GM21423 (cell line): ENCODE data around the gene AMBRA1.

Experiments used
- ATAC-seq: cut with Tn5 transposase; IDR thresholded peaks from one replicate; pipeline ENCODE4 v1.9.1; 2021; ENCODE audit warnings: mild to moderate bottlenecking, moderate library complexity; ENCODE audit not compliant: unreplicated experiment

Gene AMBRA1

DNA sequence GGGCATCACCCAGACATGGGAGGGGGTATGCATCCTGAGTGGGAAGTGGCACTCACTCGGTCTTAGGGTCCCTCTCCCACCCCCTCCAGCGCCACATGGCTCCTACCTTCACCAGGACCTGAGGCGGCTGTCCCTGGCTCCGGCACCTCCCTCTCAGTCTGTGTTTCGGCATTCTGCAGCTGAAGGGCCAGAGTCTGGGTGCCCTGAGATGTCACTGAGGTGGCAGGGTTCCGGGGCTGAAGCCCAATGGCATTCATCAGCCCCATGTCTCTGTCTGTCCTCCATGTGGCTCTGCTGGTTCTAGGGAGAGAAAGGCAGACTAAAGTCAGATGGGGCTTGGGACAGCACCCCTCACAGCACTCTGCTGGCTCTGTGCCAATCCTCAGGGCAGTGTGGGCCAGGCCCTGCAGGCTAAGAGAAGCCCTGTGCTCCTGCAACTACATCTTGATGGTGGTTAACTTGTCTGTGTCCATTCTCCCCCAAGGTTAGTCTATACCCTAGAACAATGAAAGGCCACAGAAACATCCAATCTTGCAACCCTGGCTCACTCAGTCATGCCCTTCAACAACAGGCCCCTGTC, 185.3 kb downstream of the AMBRA1 start:
- ATAC-seq = no peak

DNA sequence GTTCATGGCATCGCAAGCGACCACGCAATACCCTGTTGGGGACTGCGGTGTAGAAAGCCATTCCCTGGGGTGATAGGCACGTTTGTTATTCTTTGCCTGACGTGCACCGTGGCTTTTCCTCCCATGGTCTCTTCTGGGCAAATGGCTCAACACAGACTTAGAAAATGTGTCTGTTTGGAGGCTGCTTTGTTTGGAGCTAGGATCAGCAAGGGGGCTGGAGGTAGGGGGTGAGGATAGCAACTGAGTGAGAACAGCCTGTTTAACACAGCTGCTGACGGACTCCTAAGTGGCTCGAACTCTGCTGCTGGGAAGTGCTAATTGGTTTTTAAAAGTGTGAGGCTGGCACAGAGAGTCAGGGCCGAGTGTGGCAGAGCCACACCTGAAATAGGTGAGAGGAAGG, 186.2 kb downstream of the AMBRA1 start:
- no peak for ATAC-seq

DNA sequence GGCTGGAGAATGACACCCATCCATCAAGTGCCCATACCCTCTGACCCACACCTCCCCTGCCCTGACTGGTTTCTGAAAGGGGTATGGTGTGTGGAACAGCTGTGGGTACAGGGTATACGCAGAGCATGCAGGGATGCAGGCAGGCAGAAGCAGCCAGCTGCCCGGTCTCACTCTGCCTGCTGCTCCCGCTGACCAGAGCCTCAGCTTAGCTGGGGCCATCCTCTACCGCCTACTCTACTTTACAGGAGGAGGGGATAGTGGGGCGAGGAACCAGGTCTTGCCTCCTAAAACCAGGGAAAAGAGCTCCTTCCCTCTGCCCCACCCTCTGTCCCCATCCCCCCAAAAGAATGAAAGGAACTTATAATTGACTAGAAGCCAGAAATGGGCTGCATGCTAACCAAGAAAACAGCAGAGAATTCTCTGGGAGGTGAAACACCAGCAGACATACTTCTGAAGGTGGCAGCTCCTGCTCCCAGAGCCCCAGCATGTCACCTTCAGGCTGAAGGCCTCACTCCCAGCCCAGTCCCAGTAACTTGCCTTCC, 189.3 kb downstream of the AMBRA1 start:
- no peak for ATAC-seq

- ATAC-seq = no peak
Observed at GRCh38 chr11:46402957-46403902, 190.6 kb downstream of the AMBRA1 start.

DNA sequence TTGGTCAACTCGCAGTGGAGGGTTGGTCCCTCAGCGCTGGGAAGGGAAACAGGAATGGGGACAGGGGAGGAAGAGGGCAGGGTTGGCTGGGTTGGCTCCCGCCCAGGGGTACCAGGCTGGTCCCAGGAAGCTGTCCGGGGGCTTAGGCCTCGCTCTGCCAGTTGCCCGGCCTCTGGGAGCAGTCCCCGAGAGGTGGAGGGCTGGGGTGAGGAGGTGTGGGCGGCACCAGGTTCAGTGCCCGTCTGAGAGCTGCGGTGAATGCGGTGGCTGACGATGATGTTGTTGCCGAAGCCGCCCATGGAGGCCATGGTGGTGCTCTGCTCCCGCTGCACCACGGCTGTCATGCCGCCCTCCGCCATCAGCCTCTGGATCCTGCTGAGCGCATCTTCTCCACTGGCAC, 196.3 kb downstream of the AMBRA1 start:
- no peak for ATAC-seq

DNA sequence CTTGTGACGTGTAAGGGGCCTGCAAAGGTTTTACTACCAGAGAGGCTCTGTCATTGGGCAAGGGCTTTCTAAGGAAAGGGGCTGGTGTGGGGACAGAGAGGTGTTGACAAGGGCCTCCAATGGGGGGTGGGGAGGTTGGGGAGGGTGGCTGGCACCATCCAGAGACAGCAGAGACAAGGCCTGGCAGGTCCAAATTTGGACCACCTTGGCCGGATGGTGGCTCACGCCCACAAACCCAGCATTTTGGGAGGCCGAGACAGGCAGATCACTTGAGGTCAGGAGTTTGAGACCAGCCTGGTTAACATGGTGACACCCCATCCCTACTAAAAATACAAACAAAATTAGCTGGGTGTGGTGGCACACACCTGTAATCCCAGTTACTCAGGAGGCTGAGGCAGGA, 200.1 kb downstream of the AMBRA1 start:
- no peak for ATAC-seq

DNA sequence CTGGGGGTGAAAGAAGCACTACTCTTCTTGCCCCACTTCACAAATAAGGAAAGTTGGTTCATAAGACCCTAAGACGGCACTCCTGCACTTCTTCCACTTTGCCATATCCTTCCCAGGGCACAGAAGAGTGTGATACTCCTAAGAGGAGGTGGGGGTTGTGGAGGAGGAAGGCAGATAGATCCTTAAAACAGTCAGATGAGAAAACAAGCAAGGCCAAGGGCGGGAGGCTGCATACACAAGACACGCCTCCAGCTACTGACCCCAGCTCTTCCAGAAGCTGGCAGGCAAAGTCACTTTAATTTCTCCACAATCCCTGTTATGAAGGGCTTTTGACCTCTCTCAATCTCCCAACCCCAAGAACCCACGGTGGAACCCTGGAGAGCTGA, 200.6 kb downstream of the AMBRA1 start:
- ATAC-seq = no peak

DNA sequence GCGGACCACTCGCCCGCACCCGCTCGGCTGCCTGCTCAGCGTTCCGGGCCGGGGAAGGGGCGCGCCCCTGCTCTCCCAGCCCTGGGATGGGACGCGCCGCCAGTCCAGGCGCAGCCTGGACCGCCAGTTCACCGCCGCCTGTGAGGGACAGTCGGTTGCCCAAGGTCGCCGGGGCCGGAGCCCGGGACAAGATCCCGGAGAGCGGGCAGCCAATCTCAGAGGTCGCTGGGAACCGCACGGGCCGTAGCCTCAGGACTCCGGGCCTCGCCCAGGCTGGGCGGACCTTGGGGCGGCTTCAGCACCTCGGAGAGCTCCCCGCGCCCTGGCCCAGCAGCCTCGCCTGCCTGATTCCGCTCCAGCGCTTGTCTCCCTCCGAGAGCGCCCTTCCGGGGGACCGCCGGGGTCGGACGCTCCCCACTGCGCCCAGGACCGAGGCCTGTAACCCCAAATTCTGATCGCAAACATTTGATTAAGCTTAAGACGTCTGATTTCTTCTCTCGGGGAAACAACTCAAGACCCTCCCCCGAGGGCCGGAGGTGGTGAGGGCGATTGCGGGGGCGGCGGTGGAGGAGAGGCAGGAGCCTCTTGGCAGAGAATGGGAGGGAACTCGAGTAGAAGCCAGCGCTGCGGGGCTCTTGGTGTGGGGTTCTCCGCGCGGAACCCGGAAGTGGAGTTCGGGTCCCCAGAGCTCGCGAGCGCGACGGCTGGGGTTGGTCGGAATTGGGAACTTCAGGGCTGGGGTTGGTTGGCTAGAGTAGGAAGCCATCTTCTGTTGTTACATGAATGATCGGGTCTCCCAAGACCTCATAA, 201.2 kb downstream of the AMBRA1 start:
- peak; percentile 66 for ATAC-seq

GRCh38 chr11:46391578-46392420, 202.0 kb downstream of the AMBRA1 start, which contains the start of gene CHRM4:
CHRM4 (minus strand) TSS chr11:46391776; CDS start chr11:46386557, 5,219 bp downstream.
- ATAC-seq = no peak

DNA sequence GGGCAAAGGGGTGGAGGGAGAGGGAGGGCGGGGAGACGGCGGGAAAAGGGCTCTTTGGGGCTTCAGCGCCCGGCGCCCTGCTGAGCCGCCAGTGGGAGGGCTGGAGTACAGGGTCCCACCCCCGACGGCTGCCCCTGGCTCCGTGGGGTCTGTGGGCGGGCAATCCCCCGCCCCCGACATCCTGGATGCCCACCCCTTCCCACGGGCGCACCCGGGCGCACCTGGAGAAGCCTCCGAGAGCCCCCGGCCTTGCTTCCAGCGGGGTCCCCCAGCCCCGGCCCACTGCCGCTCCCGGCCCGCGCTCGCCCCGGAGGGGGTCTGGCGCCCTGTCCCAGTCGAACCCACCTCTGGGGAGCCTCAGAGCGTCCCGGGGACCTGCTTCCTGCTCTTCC, 202.6 kb downstream of the AMBRA1 start:
- ATAC-seq = no peak

DNA sequence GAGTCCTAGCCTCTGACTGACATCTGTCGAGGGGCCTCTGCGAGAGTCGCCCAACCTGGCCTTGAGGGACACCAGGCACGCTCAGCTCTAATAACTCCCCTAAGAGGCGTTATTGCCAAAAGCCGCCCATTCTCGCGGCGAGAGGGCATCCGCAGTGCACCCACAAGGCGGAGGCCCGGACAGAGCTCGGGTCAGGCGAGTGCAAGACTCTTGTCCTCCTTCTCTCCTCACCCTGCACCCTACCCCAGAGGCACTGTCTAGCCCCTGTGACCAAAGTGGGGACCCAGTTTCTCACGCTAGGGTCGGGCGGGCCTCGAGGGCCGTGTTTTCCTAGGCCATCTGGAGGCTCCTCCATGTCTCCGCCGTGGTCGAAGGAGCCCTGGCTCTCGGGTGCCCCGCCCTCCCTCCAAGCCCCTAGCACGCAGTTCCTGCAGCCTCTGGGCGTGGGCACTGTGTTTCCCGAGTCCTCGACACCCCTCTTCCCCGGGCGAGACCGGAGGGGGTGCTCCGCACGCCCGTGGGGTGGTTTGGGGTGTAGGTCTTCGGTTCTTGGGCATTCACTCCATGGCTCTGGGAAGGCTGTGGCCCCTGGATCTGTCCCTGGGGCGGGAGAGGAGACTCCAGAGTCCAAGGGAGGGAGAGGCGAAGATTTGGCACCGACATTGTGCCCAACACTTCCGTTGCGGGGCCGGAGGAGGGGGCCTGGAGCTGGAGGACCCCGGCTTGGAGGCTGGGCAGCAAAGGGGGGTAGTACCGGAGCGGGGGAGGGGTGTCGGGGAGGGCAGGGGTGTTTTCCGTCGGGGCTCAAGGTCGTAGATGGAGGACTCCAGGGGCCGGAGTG, 203.3 kb downstream of the AMBRA1 start:
- no peak for ATAC-seq

DNA sequence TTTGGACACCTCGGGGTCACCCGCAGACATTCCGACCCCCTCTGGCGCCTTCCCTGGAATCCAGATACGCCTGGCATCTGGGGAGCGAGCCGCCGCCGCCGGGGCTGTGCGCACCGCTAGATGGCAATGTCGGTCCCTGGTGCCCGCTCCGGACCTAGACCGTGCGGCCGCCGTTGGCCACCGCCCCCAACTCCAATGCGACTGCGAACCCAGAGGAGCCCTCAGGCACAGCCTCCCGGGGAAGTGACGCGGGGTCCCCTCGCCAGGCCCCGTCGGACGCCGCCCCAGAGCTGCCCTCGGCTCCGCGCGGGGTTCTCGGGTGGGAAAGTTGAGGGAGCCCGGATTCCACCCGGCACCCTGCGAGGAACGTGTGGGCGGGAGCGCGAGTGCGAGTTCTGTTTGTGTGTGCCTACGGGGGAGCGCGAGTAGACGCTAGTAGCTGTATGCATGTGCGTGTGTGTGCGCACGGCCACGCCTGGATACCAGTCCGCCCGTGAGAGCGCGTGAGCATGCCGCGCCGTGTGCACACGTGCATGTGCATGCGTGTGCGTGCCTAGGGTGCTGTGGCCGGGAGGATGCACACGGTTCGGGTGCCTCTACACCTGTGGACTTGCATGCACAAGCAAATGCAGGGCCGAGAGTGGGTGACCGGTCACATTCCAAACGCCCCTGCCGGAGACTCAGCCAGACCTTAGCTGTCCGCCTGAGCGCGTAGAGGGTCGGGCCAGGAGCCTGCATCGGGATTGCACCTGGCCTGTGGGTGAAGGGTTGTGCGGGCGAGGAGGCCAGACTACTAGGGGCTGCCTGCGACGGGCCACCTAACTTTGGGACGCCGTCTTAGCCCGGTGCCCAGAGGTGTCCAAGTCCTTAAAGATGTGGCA, 204.1 kb downstream of the AMBRA1 start:
- no peak for ATAC-seq

DNA sequence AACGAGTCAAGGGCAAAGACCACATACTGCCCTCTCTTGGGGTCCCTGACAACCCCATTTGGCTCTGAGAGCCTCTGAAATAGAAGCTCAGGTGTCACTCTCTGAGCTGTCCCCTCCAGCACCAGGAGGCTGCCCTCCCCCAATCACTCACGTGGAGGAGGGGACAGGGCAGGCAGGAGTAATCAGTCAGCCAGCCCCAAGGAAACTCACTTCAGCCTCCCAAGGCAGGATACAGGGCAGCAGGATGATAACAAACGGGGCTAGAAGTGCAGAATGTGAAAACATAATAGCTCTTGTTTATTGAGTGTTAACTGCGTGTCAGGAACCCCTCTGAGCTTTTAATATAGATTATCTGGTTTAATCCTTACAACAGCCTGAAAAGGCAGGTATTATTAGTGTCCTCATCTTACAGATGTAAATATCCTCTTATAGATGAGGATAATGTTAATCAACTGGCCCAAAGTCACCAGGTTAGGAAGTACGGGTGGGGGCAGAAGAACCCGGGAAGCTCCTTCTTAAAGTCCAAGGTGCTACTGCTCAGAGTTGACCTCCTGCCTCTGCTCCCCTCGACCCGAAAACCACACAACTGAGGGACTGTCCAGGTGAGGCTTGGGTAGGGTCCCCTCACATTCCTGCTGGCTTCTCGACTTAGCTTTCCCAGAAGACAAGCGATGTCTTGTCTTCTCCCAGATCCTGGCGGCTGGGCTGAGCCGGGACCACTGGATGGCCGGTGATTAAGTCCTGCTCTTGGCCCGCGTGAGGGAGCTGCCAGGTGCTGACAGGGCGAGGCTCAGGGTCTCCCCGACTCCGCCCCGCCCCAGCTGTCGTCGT, 205.0 kb downstream of the AMBRA1 start:
- no peak for ATAC-seq

DNA sequence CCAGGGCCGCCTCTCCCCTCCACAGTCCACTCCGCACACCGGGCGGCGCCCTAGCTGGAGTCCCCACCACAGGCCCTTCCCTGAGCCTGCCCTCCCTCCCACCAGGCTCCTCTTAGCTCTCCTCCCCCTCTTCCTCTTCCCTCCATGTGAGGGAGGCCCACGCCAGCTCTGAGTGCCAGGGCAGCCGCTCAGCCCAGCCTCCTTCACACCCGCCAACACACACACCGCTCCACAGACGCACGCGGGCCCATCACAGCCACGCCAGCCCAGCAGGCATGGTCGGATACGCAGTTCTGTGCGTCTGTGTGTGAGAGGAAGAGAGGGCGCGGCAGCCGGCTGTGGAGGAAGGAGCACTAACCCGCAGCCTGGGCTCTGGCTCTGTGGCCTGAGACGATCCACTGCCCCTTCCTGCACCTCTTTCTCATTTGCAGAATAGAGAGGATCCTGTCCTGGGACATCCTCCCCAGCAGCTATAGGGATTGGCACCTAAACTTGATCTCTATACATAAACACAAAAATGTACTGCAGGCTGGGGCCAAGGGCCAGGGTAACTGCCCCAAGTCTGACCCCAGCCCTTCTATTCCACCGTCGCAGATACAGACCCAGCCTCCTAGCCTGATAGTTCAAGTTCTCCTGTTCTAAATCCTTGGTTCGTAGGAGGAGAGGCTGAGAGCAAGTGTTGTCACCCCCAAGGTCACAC, 205.8 kb downstream of the AMBRA1 start:
- no peak for ATAC-seq

DNA sequence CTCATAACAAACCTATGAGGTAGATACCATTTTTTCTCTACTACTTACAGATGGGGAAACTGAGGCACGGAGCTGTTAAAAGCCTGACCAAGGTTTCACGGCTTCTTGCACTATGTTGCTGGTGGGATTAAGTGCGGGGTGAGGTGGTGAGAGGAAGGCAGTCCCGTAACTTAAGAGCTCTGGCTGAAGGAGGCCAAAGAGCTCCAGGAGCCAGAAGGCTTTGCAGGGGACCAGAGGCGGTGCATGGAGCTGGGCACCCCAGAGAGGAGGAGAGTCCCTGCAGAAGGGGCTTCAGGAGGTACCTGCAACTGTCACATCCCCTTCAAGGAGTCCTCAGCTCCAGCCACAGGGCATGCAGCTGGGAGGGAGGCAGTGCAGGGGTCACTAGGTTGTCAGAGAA, 206.4 kb downstream of the AMBRA1 start:
- ATAC-seq = no peak

DNA sequence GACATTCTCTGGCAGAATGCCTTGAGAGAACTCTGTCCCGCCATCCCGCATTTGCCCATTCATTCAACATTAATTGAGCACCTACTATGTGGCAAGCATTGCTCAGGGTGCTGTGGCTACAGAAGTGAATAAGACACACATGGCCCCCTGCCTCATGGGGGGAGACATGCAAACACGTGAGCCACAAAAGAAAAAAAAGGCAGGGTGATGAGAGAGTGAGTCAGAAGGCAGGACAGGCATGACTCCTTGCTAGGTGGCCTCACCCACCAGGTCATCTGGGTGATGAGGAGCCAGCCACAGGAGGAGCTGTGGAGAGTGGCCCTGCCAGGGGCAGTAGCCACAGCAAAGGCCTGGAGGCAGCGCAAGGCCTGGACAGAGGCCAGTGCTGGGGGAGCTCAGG, 207.1 kb downstream of the AMBRA1 start:
- ATAC-seq = no peak

GRCh38 chr11:46386005-46386578, 207.7 kb downstream of the AMBRA1 start:
- ATAC-seq = no peak
